ENCODE data around the gene HYDIN. TPM values are rescaled to one million over a fixed set of nuclear protein-coding genes. Genes with fewer than 3 reads are reported as not detected.

Gene HYDIN
- total and polyA plus RNA-seq, 4 donors: 0.14 to 3.0 (median 0.60) TPM

DNA sequence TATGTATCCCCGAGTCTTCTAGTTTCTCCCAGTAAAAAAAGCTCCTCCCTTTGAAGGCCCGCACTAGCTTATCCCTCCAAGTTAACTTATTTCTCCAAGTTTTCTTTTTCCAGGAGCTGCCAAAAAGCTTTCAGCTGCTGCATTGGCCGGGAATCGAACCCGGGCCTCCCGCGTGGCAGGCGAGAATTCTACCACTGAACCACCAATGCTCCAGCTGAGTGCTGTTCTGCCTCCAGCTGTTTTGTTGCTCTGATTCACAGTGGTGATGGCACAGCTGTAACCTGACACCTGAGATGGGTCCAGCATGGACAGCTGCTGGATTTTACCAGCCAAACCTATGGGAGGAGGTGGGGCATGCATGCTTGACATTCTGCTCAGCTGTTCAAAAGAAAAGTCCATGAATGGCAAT lies 451.6 kb downstream of the HYDIN start:
- TF ChIP-seq, protein P1, sequence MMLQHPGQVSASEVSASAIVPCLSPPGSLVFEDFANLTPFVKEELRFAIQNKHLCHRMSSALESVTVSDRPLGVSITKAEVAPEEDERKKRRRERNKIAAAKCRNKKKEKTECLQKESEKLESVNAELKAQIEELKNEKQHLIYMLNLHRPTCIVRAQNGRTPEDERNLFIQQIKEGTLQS (IDR thresholded peaks at IDR 0.05): peak; percentile 98
- no peak for TF ChIP-seq HNF4A (conservative IDR thresholded peaks at IDR 0.05)
- H3K9me3 ChIP-seq (ENCODE audit: control insufficient read depth in 4 of 4, low read length in 3 of 4): no peaks in the 10 kb centered on the region
- no peak overlapping the region for H3K9ac ChIP-seq (ENCODE audit: low read depth in 1 of 2, low read length in 2 of 2)
- no peak for DNase-seq (ENCODE audit: low spot score)
- H3K36me3 ChIP-seq (ENCODE audit: control insufficient read depth in 4 of 4, insufficient read depth in 3 of 4, low read depth in 1 of 4, low read length in 3 of 4): peaks cover 9 to 65% (median 33%) of the 10 kb centered on the region in 4 donors
- H3K27me3 ChIP-seq (ENCODE audit: control insufficient read depth in 4 of 4, insufficient read depth in 4 of 4, low read length in 3 of 4): no peaks in the 10 kb centered on the region
- WGBS: 83% methylated on average over 8 of the region's 8 CpGs
- H3K27ac ChIP-seq (ENCODE audit: low read depth in 1 of 2, low read length in 2 of 2): no peak overlapping the region
- H3K4me1 ChIP-seq (ENCODE audit: control insufficient read depth in 4 of 4, insufficient read depth in 4 of 4, low read length in 3 of 4): no peaks in the 10 kb centered on the region
- no peak overlapping the region for H3K4me3 ChIP-seq (ENCODE audit: low read depth in 1 of 3, low read length in 3 of 3)

DNA sequence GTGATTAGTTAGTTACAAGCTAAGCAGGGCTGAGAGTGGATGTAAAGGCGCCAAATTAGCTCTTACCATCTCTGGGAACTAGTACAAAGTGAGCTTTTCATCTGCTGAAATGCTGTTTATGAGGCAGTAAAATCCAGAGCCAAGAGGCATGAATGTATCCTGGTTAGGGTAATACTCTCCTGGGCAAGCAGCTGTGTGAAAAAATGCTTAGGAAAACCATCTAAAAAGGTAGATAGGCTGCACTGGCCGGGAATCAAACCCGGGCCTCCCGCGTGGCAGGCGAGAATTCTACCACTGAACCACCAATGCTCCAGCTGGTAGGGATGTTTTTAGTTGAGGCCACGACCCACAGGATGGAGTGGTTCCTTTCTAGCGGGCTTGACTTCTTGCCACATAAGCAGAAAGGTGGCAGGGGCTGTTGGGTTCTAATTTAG lies 452.5 kb downstream of the HYDIN start:
- WGBS: 90% methylated on average over 8 of the region's 8 CpGs
- H3K27me3 ChIP-seq (ENCODE audit: control insufficient read depth in 4 of 4, insufficient read depth in 4 of 4, low read length in 3 of 4): no peaks in the 10 kb centered on the region
- H3K9me3 ChIP-seq (ENCODE audit: control insufficient read depth in 4 of 4, low read length in 3 of 4): no peaks in the 10 kb centered on the region
- H3K4me1 ChIP-seq (ENCODE audit: control insufficient read depth in 4 of 4, insufficient read depth in 4 of 4, low read length in 3 of 4): no peaks in the 10 kb centered on the region
- no peak for DNase-seq (ENCODE audit: low spot score)
- H3K36me3 ChIP-seq (ENCODE audit: control insufficient read depth in 4 of 4, insufficient read depth in 3 of 4, low read depth in 1 of 4, low read length in 3 of 4): peaks cover 6 to 58% (median 27%) of the 10 kb centered on the region in 4 donors
- H3K4me3 ChIP-seq (ENCODE audit: low read depth in 1 of 3, low read length in 3 of 3): no peak overlapping the region
- no peak overlapping the region for H3K9ac ChIP-seq (ENCODE audit: low read depth in 1 of 2, low read length in 2 of 2)
- TF ChIP-seq, protein P2, sequence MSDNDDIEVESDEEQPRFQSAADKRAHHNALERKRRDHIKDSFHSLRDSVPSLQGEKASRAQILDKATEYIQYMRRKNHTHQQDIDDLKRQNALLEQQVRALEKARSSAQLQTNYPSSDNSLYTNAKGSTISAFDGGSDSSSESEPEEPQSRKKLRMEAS (IDR thresholded peaks at IDR 0.05): no peak
- TF ChIP-seq SP1 (IDR thresholded peaks at IDR 0.05) (no peak), HNF4G (IDR thresholded peaks at IDR 0.05) (no peak), EGR1 (IDR thresholded peaks at IDR 0.05; ENCODE audit: low read depth in 2 of 2) (no peak), HNF4A (conservative IDR thresholded peaks at IDR 0.05) (no peak), FOXA2 (IDR thresholded peaks at IDR 0.05) (no peak), RXRA (IDR thresholded peaks at IDR 0.05) (no peak), TAF1 (conservative IDR thresholded peaks at IDR 0.05) (no peak)
- TF ChIP-seq, protein P3, sequence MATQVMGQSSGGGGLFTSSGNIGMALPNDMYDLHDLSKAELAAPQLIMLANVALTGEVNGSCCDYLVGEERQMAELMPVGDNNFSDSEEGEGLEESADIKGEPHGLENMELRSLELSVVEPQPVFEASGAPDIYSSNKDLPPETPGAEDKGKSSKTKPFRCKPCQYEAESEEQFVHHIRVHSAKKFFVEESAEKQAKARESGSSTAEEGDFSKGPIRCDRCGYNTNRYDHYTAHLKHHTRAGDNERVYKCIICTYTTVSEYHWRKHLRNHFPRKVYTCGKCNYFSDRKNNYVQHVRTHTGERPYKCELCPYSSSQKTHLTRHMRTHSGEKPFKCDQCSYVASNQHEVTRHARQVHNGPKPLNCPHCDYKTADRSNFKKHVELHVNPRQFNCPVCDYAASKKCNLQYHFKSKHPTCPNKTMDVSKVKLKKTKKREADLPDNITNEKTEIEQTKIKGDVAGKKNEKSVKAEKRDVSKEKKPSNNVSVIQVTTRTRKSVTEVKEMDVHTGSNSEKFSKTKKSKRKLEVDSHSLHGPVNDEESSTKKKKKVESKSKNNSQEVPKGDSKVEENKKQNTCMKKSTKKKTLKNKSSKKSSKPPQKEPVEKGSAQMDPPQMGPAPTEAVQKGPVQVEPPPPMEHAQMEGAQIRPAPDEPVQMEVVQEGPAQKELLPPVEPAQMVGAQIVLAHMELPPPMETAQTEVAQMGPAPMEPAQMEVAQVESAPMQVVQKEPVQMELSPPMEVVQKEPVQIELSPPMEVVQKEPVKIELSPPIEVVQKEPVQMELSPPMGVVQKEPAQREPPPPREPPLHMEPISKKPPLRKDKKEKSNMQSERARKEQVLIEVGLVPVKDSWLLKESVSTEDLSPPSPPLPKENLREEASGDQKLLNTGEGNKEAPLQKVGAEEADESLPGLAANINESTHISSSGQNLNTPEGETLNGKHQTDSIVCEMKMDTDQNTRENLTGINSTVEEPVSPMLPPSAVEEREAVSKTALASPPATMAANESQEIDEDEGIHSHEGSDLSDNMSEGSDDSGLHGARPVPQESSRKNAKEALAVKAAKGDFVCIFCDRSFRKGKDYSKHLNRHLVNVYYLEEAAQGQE (IDR thresholded peaks at IDR 0.05): no peak
- no peak overlapping the region for H3K27ac ChIP-seq (ENCODE audit: low read depth in 1 of 2, low read length in 2 of 2)

DNA sequence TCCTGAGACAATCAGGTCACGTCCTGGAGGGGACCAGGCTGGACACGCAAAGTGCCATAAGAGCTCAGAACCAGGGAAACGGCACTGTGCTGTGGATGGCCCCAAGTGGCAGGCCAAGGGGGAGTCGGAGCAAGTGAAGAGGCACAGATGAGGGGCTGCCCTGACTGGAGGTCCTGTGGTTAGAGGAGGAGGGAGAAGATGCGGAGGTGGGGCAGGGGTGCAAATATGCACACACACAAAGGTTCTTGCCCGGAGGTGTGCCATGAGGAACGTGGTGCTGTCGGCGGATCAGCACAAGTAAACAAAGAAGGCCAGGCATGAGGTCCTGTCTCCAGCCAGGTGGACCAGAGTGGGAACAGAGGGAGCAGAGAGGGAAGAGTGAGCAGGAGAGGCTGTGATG lies 453.0 kb downstream of the HYDIN start:
- no peak for TF ChIP-seq SP1 (IDR thresholded peaks at IDR 0.05)
- TF ChIP-seq JUND (IDR thresholded peaks at IDR 0.05): no peak
- TF ChIP-seq, protein P4, sequence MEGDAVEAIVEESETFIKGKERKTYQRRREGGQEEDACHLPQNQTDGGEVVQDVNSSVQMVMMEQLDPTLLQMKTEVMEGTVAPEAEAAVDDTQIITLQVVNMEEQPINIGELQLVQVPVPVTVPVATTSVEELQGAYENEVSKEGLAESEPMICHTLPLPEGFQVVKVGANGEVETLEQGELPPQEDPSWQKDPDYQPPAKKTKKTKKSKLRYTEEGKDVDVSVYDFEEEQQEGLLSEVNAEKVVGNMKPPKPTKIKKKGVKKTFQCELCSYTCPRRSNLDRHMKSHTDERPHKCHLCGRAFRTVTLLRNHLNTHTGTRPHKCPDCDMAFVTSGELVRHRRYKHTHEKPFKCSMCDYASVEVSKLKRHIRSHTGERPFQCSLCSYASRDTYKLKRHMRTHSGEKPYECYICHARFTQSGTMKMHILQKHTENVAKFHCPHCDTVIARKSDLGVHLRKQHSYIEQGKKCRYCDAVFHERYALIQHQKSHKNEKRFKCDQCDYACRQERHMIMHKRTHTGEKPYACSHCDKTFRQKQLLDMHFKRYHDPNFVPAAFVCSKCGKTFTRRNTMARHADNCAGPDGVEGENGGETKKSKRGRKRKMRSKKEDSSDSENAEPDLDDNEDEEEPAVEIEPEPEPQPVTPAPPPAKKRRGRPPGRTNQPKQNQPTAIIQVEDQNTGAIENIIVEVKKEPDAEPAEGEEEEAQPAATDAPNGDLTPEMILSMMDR (IDR thresholded peaks at IDR 0.05; ENCODE audit: low read depth, low read length, missing input control): no peak
- TF ChIP-seq HNF4G (IDR thresholded peaks at IDR 0.05): no peak
- TF ChIP-seq EGR1 (IDR thresholded peaks at IDR 0.05; ENCODE audit: low read depth in 2 of 2): no peak
- TF ChIP-seq RXRA (IDR thresholded peaks at IDR 0.05): no peak
- no peak for TF ChIP-seq NR2F2 (IDR thresholded peaks at IDR 0.05)
- no peak for TF ChIP-seq TAF1 (conservative IDR thresholded peaks at IDR 0.05)
- TF ChIP-seq, protein P3 (IDR thresholded peaks at IDR 0.05): no peak
- no peak for TF ChIP-seq GABPA (IDR thresholded peaks at IDR 0.05 in 1 of 2, conservative IDR thresholded peaks at IDR 0.05 in 1 of 2)
- TF ChIP-seq, protein P5, sequence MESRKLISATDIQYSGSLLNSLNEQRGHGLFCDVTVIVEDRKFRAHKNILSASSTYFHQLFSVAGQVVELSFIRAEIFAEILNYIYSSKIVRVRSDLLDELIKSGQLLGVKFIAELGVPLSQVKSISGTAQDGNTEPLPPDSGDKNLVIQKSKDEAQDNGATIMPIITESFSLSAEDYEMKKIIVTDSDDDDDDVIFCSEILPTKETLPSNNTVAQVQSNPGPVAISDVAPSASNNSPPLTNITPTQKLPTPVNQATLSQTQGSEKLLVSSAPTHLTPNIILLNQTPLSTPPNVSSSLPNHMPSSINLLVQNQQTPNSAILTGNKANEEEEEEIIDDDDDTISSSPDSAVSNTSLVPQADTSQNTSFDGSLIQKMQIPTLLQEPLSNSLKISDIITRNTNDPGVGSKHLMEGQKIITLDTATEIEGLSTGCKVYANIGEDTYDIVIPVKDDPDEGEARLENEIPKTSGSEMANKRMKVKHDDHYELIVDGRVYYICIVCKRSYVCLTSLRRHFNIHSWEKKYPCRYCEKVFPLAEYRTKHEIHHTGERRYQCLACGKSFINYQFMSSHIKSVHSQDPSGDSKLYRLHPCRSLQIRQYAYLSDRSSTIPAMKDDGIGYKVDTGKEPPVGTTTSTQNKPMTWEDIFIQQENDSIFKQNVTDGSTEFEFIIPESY (IDR thresholded peaks at IDR 0.05): no peak
- TF ChIP-seq FOXA1 (IDR thresholded peaks at IDR 0.05): no peak
- no peak for TF ChIP-seq HNF4A (conservative IDR thresholded peaks at IDR 0.05)
- peaks cover 6 to 55% (median 24%) of the 10 kb centered on the region in 4 donors for H3K36me3 ChIP-seq (ENCODE audit: control insufficient read depth in 4 of 4, insufficient read depth in 3 of 4, low read depth in 1 of 4, low read length in 3 of 4)
- no peaks in the 10 kb centered on the region for H3K9me3 ChIP-seq (ENCODE audit: control insufficient read depth in 4 of 4, low read length in 3 of 4)
- H3K9ac ChIP-seq (ENCODE audit: low read depth in 1 of 2, low read length in 2 of 2): no peak overlapping the region
- 92% methylated on average over 9 of the region's 9 CpGs for WGBS
- H3K27me3 ChIP-seq (ENCODE audit: control insufficient read depth in 4 of 4, insufficient read depth in 4 of 4, low read length in 3 of 4): no peaks in the 10 kb centered on the region
- H3K27ac ChIP-seq (ENCODE audit: low read depth in 1 of 2, low read length in 2 of 2): no peak overlapping the region
- DNase-seq (ENCODE audit: low spot score): no peak
- H3K4me1 ChIP-seq (ENCODE audit: control insufficient read depth in 4 of 4, insufficient read depth in 4 of 4, low read length in 3 of 4): no peaks in the 10 kb centered on the region
- H3K4me3 ChIP-seq (ENCODE audit: low read depth in 1 of 3, low read length in 3 of 3): no peak overlapping the region

Measured in liver (tissue), 9 donors.